Measurements from ENCODE around the gene SNRNP25.

SNRNP25 gene

GRCh38 chr16:88613-89012, 35.0 kb downstream of the SNRNP25 start:
- H3K4me1 ChIP-seq (ENCODE audit: insufficient read depth, low read length, severe bottlenecking): peaks cover 14% of the 10 kb centered on the region
- H3K9me2 ChIP-seq (ENCODE audit: low read depth, low read length): no peaks in the 10 kb centered on the region
- H3K36me3 ChIP-seq (ENCODE audit: insufficient read depth, low read length): peaks cover 46% of the 10 kb centered on the region
- H3K9ac ChIP-seq (ENCODE audit: low read length): no peak overlapping the region
- H3F3A ChIP-seq (ENCODE audit: insufficient read depth, low read length): no peaks in the 10 kb centered on the region
- no peaks in the 10 kb centered on the region for H3K27me3 ChIP-seq (ENCODE audit: insufficient read depth, low read length)
- H2AFZ ChIP-seq (ENCODE audit: low read length): no peak overlapping the region
- no peaks in the 10 kb centered on the region for H3K79me2 ChIP-seq (ENCODE audit: insufficient read depth, low read length)
- TF ChIP-seq, protein P1, sequence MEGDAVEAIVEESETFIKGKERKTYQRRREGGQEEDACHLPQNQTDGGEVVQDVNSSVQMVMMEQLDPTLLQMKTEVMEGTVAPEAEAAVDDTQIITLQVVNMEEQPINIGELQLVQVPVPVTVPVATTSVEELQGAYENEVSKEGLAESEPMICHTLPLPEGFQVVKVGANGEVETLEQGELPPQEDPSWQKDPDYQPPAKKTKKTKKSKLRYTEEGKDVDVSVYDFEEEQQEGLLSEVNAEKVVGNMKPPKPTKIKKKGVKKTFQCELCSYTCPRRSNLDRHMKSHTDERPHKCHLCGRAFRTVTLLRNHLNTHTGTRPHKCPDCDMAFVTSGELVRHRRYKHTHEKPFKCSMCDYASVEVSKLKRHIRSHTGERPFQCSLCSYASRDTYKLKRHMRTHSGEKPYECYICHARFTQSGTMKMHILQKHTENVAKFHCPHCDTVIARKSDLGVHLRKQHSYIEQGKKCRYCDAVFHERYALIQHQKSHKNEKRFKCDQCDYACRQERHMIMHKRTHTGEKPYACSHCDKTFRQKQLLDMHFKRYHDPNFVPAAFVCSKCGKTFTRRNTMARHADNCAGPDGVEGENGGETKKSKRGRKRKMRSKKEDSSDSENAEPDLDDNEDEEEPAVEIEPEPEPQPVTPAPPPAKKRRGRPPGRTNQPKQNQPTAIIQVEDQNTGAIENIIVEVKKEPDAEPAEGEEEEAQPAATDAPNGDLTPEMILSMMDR (IDR thresholded peaks at IDR 0.05; ENCODE audit: low read length): no peak
- TF ChIP-seq EZH2 (IDR thresholded peaks at IDR 0.05; ENCODE audit: borderline replicate concordance, low read length): no peak
- H3K4me2 ChIP-seq (ENCODE audit: low read length): no peak overlapping the region
- no peak overlapping the region for H3K4me3 ChIP-seq (ENCODE audit: low read depth, low read length, poor library complexity, severe bottlenecking)
- no peaks in the 10 kb centered on the region for H4K20me1 ChIP-seq (ENCODE audit: insufficient read depth, low read length)
- H3K27ac ChIP-seq (ENCODE audit: low read depth, low read length, poor library complexity, severe bottlenecking): no peak overlapping the region
- H3K9me3 ChIP-seq (ENCODE audit: low read length): no peaks in the 10 kb centered on the region

- Histone ChIP-seq H3K4me3 (ENCODE audit: low read depth, low read length, poor library complexity, severe bottlenecking) (no peak overlapping the region), H3K4me2 (ENCODE audit: low read length) (no peak overlapping the region), H3K9me2 (ENCODE audit: low read depth, low read length) (no peaks in the 10 kb centered on the region), H3K9me3 (ENCODE audit: low read length) (no peaks in the 10 kb centered on the region), H3K27me3 (ENCODE audit: insufficient read depth, low read length) (no peaks in the 10 kb centered on the region), H3K27ac (ENCODE audit: low read depth, low read length, poor library complexity, severe bottlenecking) (no peak overlapping the region), H3K79me2 (ENCODE audit: insufficient read depth, low read length) (no peaks in the 10 kb centered on the region), H3K9ac (ENCODE audit: low read length) (no peak overlapping the region), H4K20me1 (ENCODE audit: insufficient read depth, low read length) (no peaks in the 10 kb centered on the region), H2AFZ (ENCODE audit: low read length) (no peak overlapping the region), H3K4me1 (ENCODE audit: insufficient read depth, low read length, severe bottlenecking) (peaks cover 4% of the 10 kb centered on the region), H3F3A (ENCODE audit: insufficient read depth, low read length) (no peaks in the 10 kb centered on the region), H3K36me3 (ENCODE audit: insufficient read depth, low read length) (peaks cover 46% of the 10 kb centered on the region)
- TF ChIP-seq, protein P1 (IDR thresholded peaks at IDR 0.05; ENCODE audit: low read length): no peak
- TF ChIP-seq EZH2 (IDR thresholded peaks at IDR 0.05; ENCODE audit: borderline replicate concordance, low read length): no peak
Measured at GRCh38 chr16:89391-90302, 36.0 kb downstream of the SNRNP25 start.

GRCh38 chr16:91484-91883, 37.9 kb downstream of the SNRNP25 start:
- Histone ChIP-seq H3K9me2 (ENCODE audit: low read depth, low read length) (no peaks in the 10 kb centered on the region), H2AFZ (ENCODE audit: low read length) (no peak overlapping the region), H3K4me1 (ENCODE audit: insufficient read depth, low read length, severe bottlenecking) (no peaks in the 10 kb centered on the region), H4K20me1 (ENCODE audit: insufficient read depth, low read length) (no peaks in the 10 kb centered on the region), H3K9me3 (ENCODE audit: low read length) (no peaks in the 10 kb centered on the region), H3K79me2 (ENCODE audit: insufficient read depth, low read length) (no peaks in the 10 kb centered on the region), H3K27me3 (ENCODE audit: insufficient read depth, low read length) (no peaks in the 10 kb centered on the region), H3K4me3 (ENCODE audit: low read depth, low read length, poor library complexity, severe bottlenecking) (no peak overlapping the region), H3F3A (ENCODE audit: insufficient read depth, low read length) (no peaks in the 10 kb centered on the region), H3K27ac (ENCODE audit: low read depth, low read length, poor library complexity, severe bottlenecking) (no peak overlapping the region), H3K9ac (ENCODE audit: low read length) (no peak overlapping the region), H3K36me3 (ENCODE audit: insufficient read depth, low read length) (peaks cover 31% of the 10 kb centered on the region; the same call in 1 of the 2 replicates), H3K4me2 (ENCODE audit: low read length) (no peak overlapping the region)
- TF ChIP-seq, protein P1 (IDR thresholded peaks at IDR 0.05; ENCODE audit: low read length): no peak
- no peak for TF ChIP-seq EZH2 (IDR thresholded peaks at IDR 0.05; ENCODE audit: borderline replicate concordance, low read length)
